NT2/D1 (cell line): ENCODE results near the gene TBC1D19.

Experiments used
- SUZ12 ChIP-seq: IDR thresholded peaks from 2 replicates; pipeline ENCODE4 v1.6.1; 2011; ENCODE audit not compliant: insufficient read length, insufficient read depth; ENCODE audit errors: extremely low read depth
- YY1 ChIP-seq: IDR thresholded peaks from 2 replicates; pipeline ENCODE4 v1.6.1; 2011; ENCODE audit not compliant: insufficient read length, insufficient read depth
- ZNF274 ChIP-seq: IDR thresholded peaks from 2 replicates; pipeline ENCODE4 v1.6.1; 2011; ENCODE audit warnings: mild to moderate bottlenecking, low read depth, low read length

- TF ChIP-seq YY1 (no peak), ZNF274 (no peak), SUZ12 (no peak)
Observed at GRCh38 chr4:26766141-26766540, 182.3 kb downstream of the TBC1D19 start.
